ENCODE results near the gene POLE3. TPM values are rescaled to one million over a fixed set of nuclear protein-coding genes. Genes with fewer than 3 reads are reported as not detected.

The POLE3 gene
- total RNA-seq, 1 donor from 2014 or later, result 58.0 TPM

DNA sequence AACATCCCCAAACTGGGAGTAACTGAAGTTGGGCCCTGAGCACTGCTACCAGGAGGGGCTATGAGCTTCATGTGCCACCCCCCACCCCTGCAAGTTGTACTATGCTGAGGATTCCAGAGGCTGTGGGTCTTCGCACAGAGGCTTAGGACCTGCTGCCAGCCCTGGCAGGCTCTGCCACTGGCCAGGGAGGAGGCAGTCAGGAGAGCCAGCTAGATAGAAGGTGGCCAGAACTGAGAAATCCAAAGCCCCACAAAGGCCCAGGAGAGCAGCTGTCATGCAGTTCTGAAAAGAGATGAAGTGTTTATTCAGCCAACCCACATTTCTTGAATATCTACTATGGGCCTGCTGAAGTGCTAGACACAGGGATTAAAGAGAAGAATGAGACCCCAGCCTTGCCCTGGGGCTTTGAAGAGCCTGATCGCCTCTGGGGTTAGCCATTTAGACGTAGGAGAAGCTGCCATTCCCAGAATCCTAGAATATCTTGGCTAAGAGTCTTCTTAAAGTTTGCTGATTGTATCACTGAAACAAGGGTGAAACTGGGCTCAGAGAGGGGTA is 10.8 kb downstream of the POLE3 start:
- DNase-seq (ENCODE audit: low read depth), result no peak
- TF ChIP-seq, protein P1, sequence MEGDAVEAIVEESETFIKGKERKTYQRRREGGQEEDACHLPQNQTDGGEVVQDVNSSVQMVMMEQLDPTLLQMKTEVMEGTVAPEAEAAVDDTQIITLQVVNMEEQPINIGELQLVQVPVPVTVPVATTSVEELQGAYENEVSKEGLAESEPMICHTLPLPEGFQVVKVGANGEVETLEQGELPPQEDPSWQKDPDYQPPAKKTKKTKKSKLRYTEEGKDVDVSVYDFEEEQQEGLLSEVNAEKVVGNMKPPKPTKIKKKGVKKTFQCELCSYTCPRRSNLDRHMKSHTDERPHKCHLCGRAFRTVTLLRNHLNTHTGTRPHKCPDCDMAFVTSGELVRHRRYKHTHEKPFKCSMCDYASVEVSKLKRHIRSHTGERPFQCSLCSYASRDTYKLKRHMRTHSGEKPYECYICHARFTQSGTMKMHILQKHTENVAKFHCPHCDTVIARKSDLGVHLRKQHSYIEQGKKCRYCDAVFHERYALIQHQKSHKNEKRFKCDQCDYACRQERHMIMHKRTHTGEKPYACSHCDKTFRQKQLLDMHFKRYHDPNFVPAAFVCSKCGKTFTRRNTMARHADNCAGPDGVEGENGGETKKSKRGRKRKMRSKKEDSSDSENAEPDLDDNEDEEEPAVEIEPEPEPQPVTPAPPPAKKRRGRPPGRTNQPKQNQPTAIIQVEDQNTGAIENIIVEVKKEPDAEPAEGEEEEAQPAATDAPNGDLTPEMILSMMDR (IDR thresholded peaks at IDR 0.05; ENCODE audit: insufficient read depth, low read length, poor library complexity, severe bottlenecking), result no peak
- no peaks in the 10 kb centered on the region for H3K27me3 ChIP-seq (ENCODE audit: control insufficient read depth, insufficient read depth, low read length)
- no peaks in the 10 kb centered on the region for H3K36me3 ChIP-seq (ENCODE audit: control insufficient read depth, insufficient read depth, low read length)
- H3K4me3 ChIP-seq (ENCODE audit: low read depth, low read length), result no peak overlapping the region

DNA sequence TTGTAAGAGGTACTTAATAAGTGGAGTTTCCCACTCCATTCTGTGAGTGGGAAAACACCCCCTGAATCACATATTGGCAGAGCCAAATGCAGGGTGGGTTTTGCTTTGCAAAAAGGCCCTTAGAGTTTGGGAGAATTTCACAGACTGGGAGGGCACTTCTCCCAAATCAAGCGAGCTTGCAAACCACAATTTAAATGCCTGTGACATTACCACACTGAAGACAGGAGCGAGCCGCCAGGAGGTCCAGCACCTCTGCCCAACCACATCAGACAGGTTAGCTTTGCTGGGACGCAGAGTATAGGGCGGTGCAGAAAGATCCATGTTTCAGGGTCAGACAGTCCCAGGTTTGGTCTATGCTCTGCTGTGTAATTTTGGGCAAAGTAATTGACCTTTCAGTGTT is 11.7 kb downstream of the POLE3 start:
- no peak for DNase-seq (ENCODE audit: low read depth)
- H3K36me3 ChIP-seq (ENCODE audit: control insufficient read depth, insufficient read depth, low read length), result no peaks in the 10 kb centered on the region

DNA sequence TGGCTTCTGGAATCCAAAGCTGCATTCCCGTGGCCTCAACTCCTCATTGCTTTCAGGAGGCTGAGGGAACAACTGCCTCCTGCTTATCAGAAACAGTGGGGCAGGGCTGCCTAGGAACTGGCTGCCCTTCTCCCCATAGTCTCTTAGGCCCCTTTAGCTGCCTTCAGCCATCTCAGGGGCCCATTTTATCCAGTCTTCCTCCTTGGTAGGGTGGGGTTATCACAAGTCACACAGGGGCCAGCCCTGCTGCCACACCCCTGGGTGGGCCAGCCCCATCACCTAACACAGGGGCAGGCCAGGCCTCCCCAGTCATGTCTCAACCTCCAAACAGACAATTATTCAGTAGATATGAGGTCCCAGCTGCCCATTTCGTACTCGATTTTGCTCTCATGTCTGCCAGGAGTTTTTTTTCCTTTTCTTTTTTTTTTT is 13.3 kb downstream of the POLE3 start:
- H3K27me3 ChIP-seq (ENCODE audit: control insufficient read depth, insufficient read depth, low read length), result no peaks in the 10 kb centered on the region
- no peak overlapping the region for H3K4me3 ChIP-seq (ENCODE audit: low read depth, low read length)
- no peak for DNase-seq (ENCODE audit: low read depth)
- TF ChIP-seq, protein P1 (IDR thresholded peaks at IDR 0.05; ENCODE audit: insufficient read depth, low read length, poor library complexity, severe bottlenecking), result no peak
- H3K36me3 ChIP-seq (ENCODE audit: control insufficient read depth, insufficient read depth, low read length), result no peaks in the 10 kb centered on the region

More for the DNA sequence above, 11.7 kb downstream of the POLE3 start:
- TF ChIP-seq, protein P1 (IDR thresholded peaks at IDR 0.05; ENCODE audit: insufficient read depth, low read length, poor library complexity, severe bottlenecking), result no peak
- no peak overlapping the region for H3K4me3 ChIP-seq (ENCODE audit: low read depth, low read length)
- no peaks in the 10 kb centered on the region for H3K27me3 ChIP-seq (ENCODE audit: control insufficient read depth, insufficient read depth, low read length)

DNA sequence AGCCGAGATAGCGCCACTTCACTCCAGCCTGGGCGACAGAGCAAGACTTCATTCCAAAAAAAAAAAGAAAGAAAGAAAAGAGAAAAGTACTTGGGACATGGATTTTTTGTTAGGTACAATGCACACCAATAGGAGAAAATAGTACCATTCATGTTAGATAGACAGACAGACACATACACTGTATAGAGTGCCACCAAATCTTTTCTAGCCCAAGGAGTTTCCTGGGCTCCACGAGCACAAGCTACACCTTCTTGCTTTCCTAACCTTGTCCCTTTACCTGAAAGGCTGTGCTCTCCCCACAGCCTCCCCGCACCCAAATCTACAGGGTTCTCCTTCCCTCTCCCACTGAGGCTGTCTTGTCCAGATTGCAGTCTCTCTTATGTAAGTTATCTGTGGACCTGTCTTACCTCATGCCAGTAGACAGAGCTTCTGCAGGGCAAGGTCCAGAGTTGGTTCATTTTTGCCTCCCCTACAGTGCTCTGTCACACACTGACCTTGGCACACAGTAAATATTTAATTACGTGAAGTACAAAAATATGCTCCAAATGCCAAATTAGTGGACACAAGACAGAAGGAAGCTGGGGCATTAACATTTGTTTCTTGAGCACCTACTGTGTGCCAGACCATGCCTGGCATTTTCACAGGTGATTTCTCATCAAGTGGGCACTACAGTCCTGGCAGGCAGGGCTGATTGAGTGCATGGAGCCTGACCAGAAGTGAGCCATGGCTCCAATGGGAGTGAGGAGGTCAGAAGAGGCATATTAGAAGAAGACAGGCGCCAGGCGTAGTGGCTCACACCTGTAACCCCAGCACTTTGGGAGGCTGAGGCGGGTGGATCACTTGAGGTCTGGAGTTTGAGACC is 15.2 kb downstream of the POLE3 start:
- H3K36me3 ChIP-seq (ENCODE audit: control insufficient read depth, insufficient read depth, low read length), result peaks cover 1% of the 10 kb centered on the region
- no peak for DNase-seq (ENCODE audit: low read depth)
- TF ChIP-seq, protein P1 (IDR thresholded peaks at IDR 0.05; ENCODE audit: insufficient read depth, low read length, poor library complexity, severe bottlenecking), result no peak
- H3K4me3 ChIP-seq (ENCODE audit: low read depth, low read length), result no peak overlapping the region
- no peaks in the 10 kb centered on the region for H3K27me3 ChIP-seq (ENCODE audit: control insufficient read depth, insufficient read depth, low read length)

DNA sequence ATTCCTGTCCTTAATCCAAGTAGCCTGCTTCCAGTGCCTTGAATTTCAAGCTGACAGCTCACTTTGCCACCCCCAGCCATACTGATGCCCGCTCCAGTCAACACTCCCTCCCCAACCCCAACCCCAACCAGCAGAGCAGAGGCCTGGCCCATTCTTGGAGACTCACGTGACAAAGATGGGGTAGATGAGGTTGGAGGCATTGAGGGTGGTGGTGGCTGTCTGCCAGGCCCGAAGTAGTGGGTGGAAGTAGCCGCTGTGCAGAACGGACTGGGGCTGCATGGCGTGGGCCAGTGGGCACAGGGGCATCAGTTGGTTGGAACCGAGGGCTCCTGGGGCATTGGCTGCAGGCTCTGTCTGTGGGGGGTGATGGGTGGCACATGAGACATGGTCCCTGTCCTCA is 17.2 kb downstream of the POLE3 start:
- Histone ChIP-seq H3K36me3 (ENCODE audit: control insufficient read depth, insufficient read depth, low read length) (peaks cover 3% of the 10 kb centered on the region), H3K27me3 (ENCODE audit: control insufficient read depth, insufficient read depth, low read length) (no peaks in the 10 kb centered on the region), H3K4me3 (ENCODE audit: low read depth, low read length) (no peak overlapping the region)
- TF ChIP-seq, protein P1 (IDR thresholded peaks at IDR 0.05; ENCODE audit: insufficient read depth, low read length, poor library complexity, severe bottlenecking), result no peak
- DNase-seq (ENCODE audit: low read depth), result no peak
